GM21576 (cell line): Measurements from ENCODE around the gene RBM17.
"Not testable (repeated sequence)": the region's sequence is repeated elsewhere in the genome, so short reads cannot be mapped to it uniquely, and the experiment has no call there.

ENCODE experiments used
- ATAC-seq: cut with Tn5 transposase; IDR thresholded peaks from one replicate; pipeline ENCODE4 v1.9.1; 2021; ENCODE audit warnings: mild to moderate bottlenecking, moderate library complexity; ENCODE audit not compliant: unreplicated experiment

Gene RBM17

DNA sequence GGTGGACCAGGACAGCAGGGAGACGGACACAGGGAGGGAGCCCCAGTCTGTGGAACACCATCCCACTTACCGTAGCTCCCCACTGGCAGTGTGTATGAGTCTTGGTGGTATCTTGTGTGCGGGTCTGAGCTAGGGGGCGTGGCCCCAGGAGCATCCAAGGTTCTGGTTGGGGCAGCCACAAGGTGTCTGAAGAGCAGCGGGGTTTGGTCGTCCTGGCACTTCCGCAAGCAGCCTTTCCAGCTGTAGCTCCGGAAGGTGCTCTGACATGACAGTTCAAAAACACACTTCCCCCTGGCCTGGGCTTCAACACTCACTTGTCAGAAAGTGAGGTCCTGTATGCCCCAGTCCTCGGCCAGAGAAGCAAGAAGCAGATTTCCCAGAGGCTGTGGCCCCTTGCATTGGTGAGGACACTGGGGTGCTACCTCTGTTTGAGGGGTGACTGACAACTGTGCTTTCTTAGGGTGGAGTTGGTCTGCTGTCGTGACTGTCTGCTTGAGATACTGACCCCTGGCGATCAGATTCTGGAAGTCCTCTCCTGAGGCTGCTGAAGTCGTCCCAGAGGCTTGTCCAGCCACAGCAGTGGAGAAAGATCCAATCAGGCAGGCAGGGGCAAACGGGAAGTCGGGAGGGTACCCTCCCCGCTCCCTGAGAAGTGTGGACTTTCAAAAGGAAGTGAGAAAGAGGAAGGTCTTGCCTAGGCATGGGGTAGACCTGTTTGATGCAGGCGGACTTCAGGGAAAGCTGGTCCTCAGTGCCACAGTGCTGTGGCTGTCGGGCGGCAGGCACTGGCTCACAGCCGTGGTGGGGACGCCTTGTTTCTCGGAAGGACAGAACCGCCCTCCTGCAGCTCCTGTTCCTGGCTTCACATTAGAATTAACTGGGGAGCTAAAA is 62.5 kb downstream of the RBM17 start:
- peak; percentile 67 for ATAC-seq

DNA sequence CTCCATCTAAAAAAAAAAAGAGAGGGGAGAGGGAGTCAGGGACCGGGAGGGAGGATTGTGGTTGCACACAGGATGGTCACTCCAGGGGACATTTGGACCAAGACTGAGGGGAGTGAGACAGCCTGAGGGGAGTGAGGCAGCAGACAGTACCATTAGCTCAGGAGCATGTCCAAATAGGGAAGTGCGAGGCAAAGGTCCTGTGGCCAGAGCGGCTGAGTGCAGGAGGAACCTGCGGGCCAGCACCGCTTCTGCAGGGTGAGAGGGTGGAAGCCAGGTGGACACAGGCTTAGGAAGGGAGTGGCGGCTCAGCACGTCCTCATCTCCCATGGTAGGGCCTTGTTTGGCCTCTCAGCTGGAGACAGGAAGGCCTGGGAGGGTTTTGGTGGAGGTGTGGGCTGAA is 65.0 kb downstream of the RBM17 start:
- no peak for ATAC-seq

DNA sequence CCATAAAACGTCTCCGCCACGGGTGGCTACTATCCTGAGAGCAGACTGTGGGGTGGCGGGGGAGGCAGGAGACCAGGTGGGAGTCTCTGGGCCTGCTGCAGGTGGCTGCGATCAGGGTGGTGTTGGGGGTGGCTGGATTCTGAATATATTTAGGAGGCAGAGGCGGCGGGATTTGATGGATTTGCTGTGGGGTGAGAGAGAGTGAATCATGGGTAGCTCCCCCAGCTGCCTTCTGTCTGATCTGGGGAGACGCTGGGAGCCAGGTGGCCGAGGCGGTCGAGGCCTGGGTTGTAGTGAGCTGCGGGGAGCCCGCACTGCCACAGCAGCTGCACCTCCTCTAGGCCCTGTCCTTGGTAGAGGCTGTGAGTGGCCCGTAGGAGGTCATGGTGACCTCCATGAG is 65.7 kb downstream of the RBM17 start:
- ATAC-seq, result no peak

DNA sequence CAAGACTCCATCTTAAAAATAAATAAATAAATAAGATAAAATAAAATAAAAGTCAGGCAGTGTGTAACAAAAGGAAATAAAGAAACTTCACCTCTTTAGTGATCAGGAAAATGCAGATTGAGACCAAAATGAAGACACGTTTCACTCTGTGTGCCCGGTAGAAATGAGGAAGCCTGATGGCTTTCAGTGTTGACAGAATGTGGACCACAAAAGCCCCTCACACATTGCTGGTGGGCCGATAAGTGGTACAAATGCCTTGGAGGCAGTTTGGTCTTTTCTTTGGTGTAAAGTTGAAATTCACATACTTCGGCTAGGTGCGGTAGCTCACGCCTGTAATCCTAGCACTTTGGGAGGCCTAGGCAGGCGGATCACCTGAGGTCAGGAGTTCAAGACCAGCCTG is 69.4 kb downstream of the RBM17 start:
- no peak for ATAC-seq

DNA sequence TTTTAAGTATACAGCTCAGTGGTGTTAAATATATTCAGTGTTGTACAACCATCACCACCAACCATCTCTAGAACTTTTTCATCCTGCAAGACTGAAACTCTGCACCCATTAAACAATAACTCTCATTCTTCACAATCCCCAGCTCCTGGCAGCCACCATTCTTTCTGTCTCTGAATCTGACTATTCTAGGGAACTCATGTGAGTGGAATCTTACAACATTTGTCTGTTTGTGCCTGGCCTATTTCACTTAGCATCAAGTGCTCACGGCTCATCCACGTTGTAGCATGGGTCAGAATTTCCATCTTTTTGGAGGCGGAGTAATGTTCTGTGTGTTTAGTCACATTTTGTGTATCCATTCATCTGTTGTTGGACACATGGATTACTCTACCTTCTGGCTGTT is 73.1 kb downstream of the RBM17 start:
- no peak for ATAC-seq

DNA sequence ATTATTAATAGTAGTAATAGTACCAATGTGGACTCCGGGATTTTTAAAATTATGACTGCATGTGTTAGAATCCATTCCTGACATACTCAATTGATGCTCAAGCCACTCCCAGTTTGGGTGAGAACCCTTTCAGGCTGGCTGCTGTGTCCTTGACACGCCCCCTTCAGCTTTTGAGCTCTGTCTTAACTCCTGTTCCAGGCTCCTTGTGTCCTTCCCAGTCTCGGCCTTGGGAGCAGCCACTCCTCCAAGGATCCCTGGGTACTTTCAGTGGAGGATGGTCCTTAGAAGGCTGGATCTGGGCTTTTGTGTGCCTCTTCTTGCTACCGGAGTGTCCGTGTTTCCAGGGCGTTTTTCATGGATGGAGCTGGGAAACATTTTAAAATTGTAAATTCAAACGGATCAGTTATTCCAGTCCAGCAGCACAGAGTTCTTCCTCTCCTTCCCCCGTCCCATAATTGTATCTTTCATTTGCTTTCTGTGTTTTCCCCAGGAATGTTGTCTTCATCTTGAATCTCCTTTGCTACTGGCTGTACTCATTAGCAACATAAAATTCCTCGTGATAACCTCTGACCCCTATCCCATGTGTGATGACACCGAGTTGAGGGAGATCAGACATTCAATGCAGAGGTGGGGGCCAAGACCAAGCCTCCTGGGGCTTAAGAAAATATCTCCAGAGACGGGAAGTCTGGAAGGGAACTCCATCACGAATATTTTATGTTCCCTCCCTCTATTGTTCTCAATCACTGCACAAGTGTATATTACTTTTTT is 73.9 kb downstream of the RBM17 start:
- no peak for ATAC-seq

DNA sequence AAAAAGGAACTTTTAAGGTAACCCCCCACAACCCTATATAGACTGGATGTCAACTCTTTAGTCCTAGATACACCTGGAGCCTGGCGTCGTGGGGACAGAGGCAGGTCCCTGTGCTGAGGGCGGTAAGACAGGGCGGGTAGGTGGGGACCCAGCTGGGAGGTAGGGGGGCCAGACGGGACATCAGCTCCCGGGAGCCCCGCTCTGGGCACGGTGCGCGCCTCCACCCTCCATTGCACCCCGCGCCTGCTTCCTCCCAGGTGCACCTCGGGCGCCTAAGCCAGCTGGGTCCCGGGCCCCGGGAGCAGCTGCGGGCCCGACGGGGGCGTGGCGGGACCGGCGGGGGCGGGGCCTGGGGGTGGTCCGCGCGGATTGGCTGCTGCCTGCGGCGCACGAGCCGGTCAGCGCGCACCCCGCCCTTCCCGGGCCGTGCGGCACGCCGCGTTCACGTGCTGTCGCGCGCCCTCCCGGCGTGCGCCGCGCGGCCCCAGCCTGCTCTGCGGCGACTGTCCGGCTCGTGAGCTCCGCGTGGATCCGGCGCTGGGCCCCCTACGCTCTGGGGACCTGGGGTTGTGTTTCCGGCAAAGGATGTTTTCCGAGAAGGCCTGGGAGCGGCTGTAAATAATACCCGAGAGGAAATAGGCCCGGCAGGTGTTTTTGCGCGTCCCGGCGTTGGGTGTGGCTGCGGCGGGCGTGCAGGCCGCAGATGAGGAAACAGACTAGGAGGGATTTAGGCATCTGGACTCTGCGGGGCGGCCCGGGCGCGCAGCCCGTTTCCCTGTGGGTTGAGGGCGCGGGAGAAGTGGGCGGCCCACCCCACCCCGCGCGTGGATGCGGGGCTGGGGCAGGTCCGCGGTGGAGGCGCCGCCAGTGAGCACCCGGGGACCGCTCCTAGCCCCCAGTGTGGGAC is 74.8 kb downstream of the RBM17 start:
- peak; percentile 87 for ATAC-seq

DNA sequence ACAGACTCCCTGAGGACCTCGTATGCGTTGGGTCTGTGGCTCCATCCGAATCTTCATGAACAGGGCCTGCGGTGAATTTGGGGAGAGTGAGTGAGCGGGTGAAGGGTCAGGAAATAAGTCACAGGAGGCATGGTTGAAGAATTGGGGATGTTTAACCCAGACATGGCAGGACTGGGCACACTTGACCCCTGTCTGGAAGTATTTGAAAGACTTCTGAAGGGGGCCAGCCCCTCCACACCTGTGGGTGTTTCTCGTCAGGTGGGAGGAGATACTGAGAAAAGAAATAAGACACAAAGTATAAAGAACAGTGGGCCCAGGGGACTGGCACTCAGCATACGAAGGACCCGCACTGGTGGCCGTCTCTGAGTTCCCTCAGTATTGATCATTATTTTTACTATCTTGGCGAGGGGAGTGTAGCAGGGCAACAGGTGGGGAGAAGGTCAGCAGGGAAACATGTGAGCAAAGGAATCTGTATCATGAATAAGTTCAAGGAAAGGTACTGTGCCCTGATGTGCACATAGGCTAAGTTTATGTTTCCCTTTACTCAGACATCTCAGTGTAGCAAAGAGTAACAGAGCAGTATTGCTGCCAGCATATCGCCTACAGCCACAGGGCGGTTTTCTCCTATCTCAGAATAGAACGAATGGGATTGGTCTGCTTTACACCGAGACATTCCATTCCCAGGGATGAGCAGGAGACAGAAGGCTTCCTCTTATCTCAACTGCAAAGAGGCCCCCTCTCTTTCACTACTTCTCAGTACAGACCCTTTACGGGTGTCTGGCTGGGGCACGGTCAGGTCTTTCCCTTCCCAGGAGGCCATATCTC is 75.6 kb downstream of the RBM17 start:
- ATAC-seq, result no peak

DNA sequence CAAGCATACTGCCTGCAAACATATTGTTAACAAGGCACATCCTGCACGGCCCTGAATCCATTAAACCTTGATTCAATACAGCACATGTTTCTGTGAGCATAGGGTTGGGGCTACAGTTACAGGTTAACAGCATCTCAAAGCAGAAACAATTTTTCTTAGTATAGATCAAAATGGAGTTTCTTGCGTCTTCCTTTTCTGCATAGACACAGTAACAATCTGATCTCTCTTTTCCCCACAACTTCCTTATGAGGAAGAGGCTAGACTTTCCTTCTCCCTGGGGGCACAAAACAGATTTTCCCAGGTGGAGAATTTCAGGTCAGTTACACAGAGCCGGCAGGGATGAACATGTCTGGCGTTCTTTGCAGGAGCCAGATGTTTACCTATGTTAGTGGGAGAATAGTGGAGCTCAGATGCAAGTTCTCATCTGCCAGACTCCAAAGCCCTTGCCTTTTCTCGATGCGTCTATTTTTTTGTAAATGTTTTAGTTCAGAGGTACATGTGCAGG is 76.4 kb downstream of the RBM17 start:
- no peak for ATAC-seq

DNA sequence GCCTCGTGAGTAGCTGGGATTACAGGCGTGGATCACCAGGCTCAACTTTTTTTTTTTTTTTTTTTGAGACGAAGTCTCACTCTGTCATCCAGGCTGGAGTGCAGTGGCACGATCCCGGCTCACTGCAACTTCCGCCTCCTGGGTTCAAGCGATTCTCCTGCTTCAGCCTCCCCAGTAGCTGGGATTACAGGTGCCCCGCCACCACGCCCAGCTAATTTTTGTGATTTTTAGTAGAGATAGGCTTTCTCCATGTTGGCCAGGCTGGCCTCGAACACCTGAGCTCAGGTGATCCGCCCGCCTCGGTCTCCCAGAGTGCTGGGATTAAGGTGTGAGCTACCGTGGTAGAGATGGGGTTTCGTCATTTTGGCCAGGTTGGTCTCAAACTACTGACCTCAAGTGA is 77.1 kb downstream of the RBM17 start:
- ATAC-seq, result not testable (repeated sequence)
